HepG2 (cell line): ENCODE measurements around the gene PCBD2. TPM values are rescaled to one million over a fixed set of nuclear protein-coding genes. Genes with fewer than 3 reads are reported as not detected.

Experiments used
- ATAC-seq: fragments of 200-7000 bp; cut with Tn5 transposase; 3 replicates; pipeline ENCODE4 v1.9.1; 2020; ENCODE audit warnings: mild to moderate bottlenecking, moderate library complexity
- BruUV-seq: library from RNA; stranded (reverse); fragments of 400-500 nt; replicated peaks from 2 replicates; lab custom pipeline; 2021; lab: Mats Ljungman, UMichigan
- CTCF ChIA-PET: fragments of 300-600 bp; formaldehyde crosslinking; extraction: SDS; loops from one replicate; lab custom pipeline; 2021; ENCODE audit warnings: low total read pairs, inconsistent platforms, low intra/inter-chr PET ratio; lab: Yijun Ruan, JAX
- POLR2A ChIA-PET: fragments of 350-600 bp; sonication (Branson Sonifier 250); formaldehyde crosslinking; loops from one replicate; lab custom pipeline; 2020; ENCODE audit warnings: antibody characterized with exemption, inconsistent platforms; lab: Yijun Ruan, JAX
- DNase-seq: peaks from one replicate; pipeline ENCODE4 v3.0.0-alpha.2; 2015; ENCODE audit warnings: low spot score
- FAIRE-seq: peaks from 3 replicates; lab custom pipeline; 2011; peaks lifted over from hg19 to GRCh38; lab: Jason Lieb, UNC
- H2AFZ ChIP-seq: one replicate; pipeline ENCODE4 v1.6.1; 2011; ENCODE audit warnings: low read length, inconsistent platforms
- H3K27ac ChIP-seq: fragments of 300-600 bp; 3 replicates; pipeline ENCODE4 v1.8.0; 2011; ENCODE audit warnings: mixed run types, mild to moderate bottlenecking, mixed read lengths, low read length, inconsistent platforms; ENCODE audit not compliant: insufficient read depth; ENCODE audit errors: extremely low read length
- H3K27me3 ChIP-seq, 2 experiments: fragments of 200-600 bp in 1 of 2; 2 replicates in 1 of 2; 3 replicates in 1 of 2; pipeline versions ENCODE4 v1.6.0 to v1.8.0; 2011; ENCODE audit warnings: low read length in 2 of 2, mild to moderate bottlenecking in 2 of 2, moderate library complexity in 2 of 2, inconsistent platforms in 1 of 2; ENCODE audit not compliant: insufficient read depth in 2 of 2, control insufficient read depth in 1 of 2
- H3K36me3 ChIP-seq, 2 experiments: fragments of 200-600 bp in 1 of 2; replicated peaks in 1 of 2; 2 replicates in 1 of 2; 3 replicates in 1 of 2; pipeline versions ENCODE4 v1.5.1 to v1.8.0; 2011; ENCODE audit warnings: low read length in 2 of 2, inconsistent platforms in 1 of 2; ENCODE audit not compliant: insufficient read depth in 2 of 2, control insufficient read depth in 1 of 2
- H3K4me1 ChIP-seq: 2 replicates; pipeline ENCODE4 v1.5.1; 2012; ENCODE audit warnings: low read length, inconsistent platforms; ENCODE audit not compliant: insufficient read depth
- H3K4me2 ChIP-seq: 2 replicates; pipeline ENCODE4 v1.6.0; 2011; ENCODE audit warnings: low read depth, low read length, inconsistent platforms
- H3K4me3 ChIP-seq, 3 experiments: fragments of 200-600 bp in 1 of 3; sonication (generic), shearing (Covaris generic) in 1 of 3; replicated peaks in 1 of 3; 2 replicates each; pipeline ENCODE4 v1.5.1; 2011 to 2016; ENCODE audit warnings: low read length in 3 of 3, inconsistent platforms in 2 of 3, low read depth in 2 of 3, mild to moderate bottlenecking in 2 of 3, control low read depth in 1 of 3, mixed read lengths in 1 of 3; ENCODE audit not compliant: insufficient read depth in 1 of 3
- H3K79me2 ChIP-seq: one replicate; pipeline ENCODE4 v1.6.1; 2011; ENCODE audit warnings: low read length, inconsistent platforms; ENCODE audit not compliant: insufficient read depth
- H3K9ac ChIP-seq: 2 replicates; pipeline ENCODE4 v1.6.0; 2011; ENCODE audit warnings: mild to moderate bottlenecking, low read depth, low read length, inconsistent platforms; ENCODE audit not compliant: insufficient read depth
- H3K9me3 ChIP-seq: 2 replicates; pipeline ENCODE4 v1.5.1; 2012; ENCODE audit warnings: mild to moderate bottlenecking, low read length
- H4K20me1 ChIP-seq: 2 replicates; pipeline ENCODE4 v1.6.0; 2011; ENCODE audit warnings: inconsistent platforms, mild to moderate bottlenecking, low read length, moderate library complexity; ENCODE audit not compliant: insufficient read depth
- RARA ChIP-seq: IDR thresholded peaks from 2 replicates; pipeline ENCODE4 v1.6.1; 2016; ENCODE audit warnings: missing genetic modification reagents, missing compliant biosample characterization
- RNF2 ChIP-seq: fragments of 450-650 bp; conservative IDR thresholded peaks from 2 replicates; pipeline ENCODE4 v1.6.1; 2016; ENCODE audit warnings: low read depth
- ZNF232 ChIP-seq: sonication (generic); formaldehyde crosslinking; IDR thresholded peaks from 2 replicates; pipeline ENCODE4 v1.4.0; 2020; ENCODE audit warnings: missing genetic modification reagents, borderline replicate concordance
- WGBS: methylation state at CpG from one replicate; pipeline ENCODE4 v1.1.6; 2017; ENCODE audit warnings: low lambda C conversion rate; 5-methylcytosine and 5-hydroxymethylcytosine counted together
- in situ Hi-C: cut with HindIII; loops from 2 replicates; pipeline ENCODE4 v1.10.0; 2017; ENCODE audit warnings: low pct_unique_long_range_greater_than_20kb; ENCODE audit not compliant: extremely low pct_ligation_motif_present
- intact Hi-C: fragments of 100-400 bp; cut with micrococcal nuclease; formaldehyde crosslinking; loops from one replicate; pipeline ENCODE4 v1.10.0; 2022; ENCODE audit not compliant: unreplicated experiment
- polyA plus RNA-seq, 8 experiments: library from polyadenylated mRNA; depleted of rRNA in 3 of 8; stranded (reverse) in 7 of 8; unstranded in 1 of 8; fragments of >200 nt; fragmentation: Illumina TruSeq in 4 of 8; extraction: Trizol in 4 of 8; gene quantifications; 2 replicates each; pipeline versions ENCODE4 v1.2.1 to v1.2.3, GENCODE V29; 2011 to 2016; ENCODE audit warnings: low read depth in 4 of 8, missing spikeins in 1 of 8, mixed read lengths in 1 of 8; ENCODE audit not compliant: insufficient read depth in 1 of 8
- total RNA-seq, 5 experiments: library from RNA; depleted of rRNA; stranded (reverse); fragments of >200 nt; fragmentation: Illumina TruSeq; extraction: Trizol; gene quantifications; 2 replicates each; pipeline ENCODE4 v1.2.3, GENCODE V29; 2016; ENCODE audit warnings: low read depth in 1 of 5

Gene PCBD2
- total and polyA plus RNA-seq, 2 of the 13 experiments (the other 11 are each of a cell fraction or from before 2014, with no cell fraction given): 5.5 to 12.0 TPM

DNA sequence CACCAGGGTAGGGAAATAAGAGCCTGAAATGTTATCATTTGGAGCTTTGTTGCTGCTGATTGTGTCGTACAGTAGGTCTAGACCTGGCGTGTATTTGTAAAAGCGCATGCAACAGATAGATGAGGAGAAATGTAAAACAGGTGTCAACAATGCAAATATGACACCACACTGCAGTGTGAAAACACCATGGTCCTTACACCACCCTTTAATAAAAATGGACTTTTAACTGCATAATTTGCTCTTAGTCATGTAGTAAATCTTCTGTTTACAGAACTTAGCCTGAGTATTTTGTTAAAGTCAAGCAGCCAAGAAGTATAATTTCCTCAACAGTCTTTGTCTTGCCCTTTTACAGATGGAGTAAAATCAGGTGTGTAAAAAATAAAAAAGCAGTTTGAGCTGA lies 13.9 kb downstream of the PCBD2 start:
- no peak overlapping the region for H2AFZ ChIP-seq
- H4K20me1 ChIP-seq: no peaks in the 10 kb centered on the region
- DNase-seq (no peak), ATAC-seq (no peak), FAIRE-seq (no peak)
- H3K9ac ChIP-seq: no peak overlapping the region
- 100% methylated on average over 3 of the region's 3 CpGs for WGBS
- H3K4me2 ChIP-seq: no peak overlapping the region
- H3K9me3 ChIP-seq: no peaks in the 10 kb centered on the region
- peaks cover 1 to 27% of the 10 kb centered on the region in 2 experiments; a peak in 2 of 5 replicates for H3K36me3 ChIP-seq
- CTCF ChIA-PET: interaction anchor here (3.2 kb wide), 1 partner anchor 285 kb away, joined by 13 read pairs; no protein-coding TSS in a partner anchor
- in situ Hi-C loops: no loop called here
- no peak for TF ChIP-seq RARA (CRISPR knock-in tag)
- POLR2A ChIA-PET: interaction anchor here (2.6 kb wide), 1 partner anchor 273 kb away, joined by 10 read pairs; no protein-coding TSS in a partner anchor
- H3K4me3 ChIP-seq: no peak overlapping the region
- H3K27ac ChIP-seq: no peak overlapping the region
- BruUV-seq: no TSS peak
- intact Hi-C loops: no loop called here
- H3K4me1 ChIP-seq: peaks cover 29% of the 10 kb centered on the region
- no peaks in the 10 kb centered on the region for H3K27me3 ChIP-seq
- H3K79me2 ChIP-seq: no peaks in the 10 kb centered on the region

DNA sequence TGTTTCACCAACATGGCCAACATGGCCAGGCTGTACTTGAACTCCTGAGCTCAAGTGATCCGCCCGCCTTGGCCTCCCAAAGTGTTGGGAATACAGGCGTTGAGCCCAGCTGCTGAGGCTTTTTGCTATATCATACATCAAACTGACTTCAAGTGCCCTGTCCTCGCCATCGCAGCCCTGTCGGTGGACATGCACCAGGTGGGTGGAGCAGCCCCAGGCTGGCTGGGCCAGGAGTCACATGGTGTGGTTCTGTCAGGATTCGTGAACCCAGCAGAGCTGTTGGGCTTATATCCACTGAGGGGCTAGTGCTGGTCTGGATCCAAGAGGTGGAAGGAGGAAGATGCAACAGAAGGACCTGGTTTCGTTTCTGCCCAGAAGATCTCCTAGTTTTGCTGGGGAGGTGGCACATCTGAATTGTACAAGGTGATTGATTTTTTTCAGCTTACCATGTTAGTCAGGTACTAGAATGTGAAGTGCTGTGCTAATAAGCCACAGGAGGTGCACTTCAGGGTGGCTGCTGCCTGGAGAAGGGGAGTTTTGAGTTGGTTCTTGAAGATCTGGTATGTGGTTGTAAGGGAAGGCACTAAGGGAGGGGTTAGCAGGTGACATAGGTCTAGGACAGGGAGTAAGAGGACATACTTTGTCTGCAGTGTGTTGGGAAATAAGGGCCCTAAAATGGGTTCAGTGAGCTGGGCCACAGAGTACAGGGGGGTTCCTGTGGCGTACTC lies 16.1 kb downstream of the PCBD2 start:
- no peaks in the 10 kb centered on the region for H3K27me3 ChIP-seq
- H3K4me3 ChIP-seq: no peak overlapping the region
- no peak overlapping the region for H3K4me2 ChIP-seq
- H3K36me3 ChIP-seq: peaks cover 1 to 23% of the 10 kb centered on the region in 2 experiments; a peak in 2 of 5 replicates
- no peak overlapping the region for H3K9ac ChIP-seq
- no peaks in the 10 kb centered on the region for H3K9me3 ChIP-seq
- BruUV-seq: no TSS peak
- POLR2A ChIA-PET: no interaction called here
- FAIRE-seq (no peak), DNase-seq (no peak), ATAC-seq (no peak)
- no peak overlapping the region for H3K27ac ChIP-seq
- no peak overlapping the region for H2AFZ ChIP-seq
- H3K79me2 ChIP-seq: no peaks in the 10 kb centered on the region
- in situ Hi-C loops: loop anchor here (5.0 kb wide), 1 partner anchor 271 kb away; no protein-coding TSS in a partner anchor
- no peak for TF ChIP-seq RNF2
- no peak for TF ChIP-seq ZNF232 (CRISPR knock-in tag)
- H3K4me1 ChIP-seq: peaks cover 29% of the 10 kb centered on the region
- CTCF ChIA-PET: no interaction called here
- no peaks in the 10 kb centered on the region for H4K20me1 ChIP-seq
- intact Hi-C loops: no loop called here
- 97% methylated on average over 8 of the region's 9 CpGs for WGBS
